SK-N-SH (cell line): Measurements from ENCODE around the gene SRBD1. TPM values are rescaled to one million over a fixed set of nuclear protein-coding genes. Genes with fewer than 3 reads are reported as not detected.

Experiments
- CTCF ChIA-PET: fragments of 300-600, 350-600 bp; formaldehyde crosslinking; extraction: SDS; loops from one replicate; lab custom pipeline; 2021; lab: Yijun Ruan, JAX
- POLR2A ChIA-PET: fragments of 350-600 bp; sonication (Branson Sonifier 250); formaldehyde crosslinking; extraction: SDS; loops from one replicate; lab custom pipeline; 2020; ENCODE audit warnings: antibody characterized with exemption, inconsistent platforms; lab: Yijun Ruan, JAX
- DNase-seq: peaks from one replicate; pipeline ENCODE4 v3.0.0; 2012
- H2AFZ ChIP-seq: fragments of 200-600 bp; sonication (generic); 2 replicates; pipeline ENCODE4 v1.8.1; 2016; ENCODE audit warnings: antibody characterized with exemption, mild to moderate bottlenecking, low read depth
- H3F3A ChIP-seq: fragments of 200-600 bp; sonication (generic); replicated peaks from 2 replicates; pipeline ENCODE3; 2016; ENCODE audit warnings: antibody characterized with exemption, mild to moderate bottlenecking; ENCODE audit not compliant: insufficient read depth
- H3K27ac ChIP-seq, 2 experiments: fragments of 200-500 bp in 1 of 2; fragments of 200-600 bp in 1 of 2; sonication (Bioruptor generic) in 1 of 2; sonication (generic), shearing (Covaris generic) in 1 of 2; 2 replicates each; pipeline versions ENCODE4 v1.5.1 to v1.6.1; 2014 to 2016; ENCODE audit warnings: low read depth in 2 of 2, inconsistent platforms in 1 of 2, low read length in 1 of 2, mild to moderate bottlenecking in 1 of 2, mixed read lengths in 1 of 2
- H3K27me3 ChIP-seq: fragments of 200-600 bp; sonication (generic), shearing (Covaris generic); 2 replicates; pipeline ENCODE4 v1.6.1; 2016; ENCODE audit warnings: mixed run types; ENCODE audit not compliant: insufficient read depth
- H3K36me3 ChIP-seq, 2 experiments: fragments of 200-500 bp in 1 of 2; fragments of 200-600 bp in 1 of 2; sonication (Bioruptor generic) in 1 of 2; sonication (generic) in 1 of 2; replicated peaks in 1 of 2; 2 replicates each; pipeline versions ENCODE3 to v1.5.1; 2014 to 2016; ENCODE audit warnings: low read length in 1 of 2, mild to moderate bottlenecking in 1 of 2; ENCODE audit not compliant: insufficient read depth in 2 of 2, control insufficient read depth in 1 of 2
- H3K4me1 ChIP-seq, 2 experiments: fragments of 200-500 bp in 1 of 2; fragments of 200-600 bp in 1 of 2; sonication (Bioruptor generic) in 1 of 2; sonication (generic), shearing (Covaris generic) in 1 of 2; 2 replicates each; pipeline versions ENCODE4 v1.5.1 to v1.6.1; 2014 to 2016; ENCODE audit warnings: low read depth in 1 of 2, low read length in 1 of 2, mixed run types in 1 of 2; ENCODE audit not compliant: insufficient read depth in 2 of 2, control insufficient read depth in 1 of 2
- H3K4me2 ChIP-seq: fragments of 200-600 bp; sonication (generic), shearing (Covaris generic); 2 replicates; pipeline ENCODE4 v1.6.1; 2017; ENCODE audit warnings: mixed run types
- H3K4me3 ChIP-seq, 2 experiments: fragments of 200-500 bp in 1 of 2; fragments of 200-600 bp in 1 of 2; sonication (Bioruptor generic) in 1 of 2; sonication (generic), shearing (Covaris generic) in 1 of 2; 2 replicates each; pipeline versions ENCODE4 v1.5.1 to v1.8.1; 2014 to 2016; ENCODE audit warnings: low read depth in 2 of 2, inconsistent platforms in 1 of 2, low read length in 1 of 2, mild to moderate bottlenecking in 1 of 2, mixed read lengths in 1 of 2, moderate library complexity in 1 of 2
- H3K79me2 ChIP-seq: fragments of 200-600 bp; sonication (generic); 2 replicates; pipeline ENCODE4 v1.8.1; 2017; ENCODE audit warnings: mild to moderate bottlenecking; ENCODE audit not compliant: insufficient read depth
- H3K9ac ChIP-seq: fragments of 200-600 bp; sonication (generic); 2 replicates; pipeline ENCODE4 v1.6.1; 2017; ENCODE audit warnings: mixed run types
- H3K9me2 ChIP-seq: fragments of 200-600 bp; sonication (generic); 2 replicates; pipeline ENCODE4 v1.6.1; 2017; ENCODE audit warnings: mixed run types
- H3K9me3 ChIP-seq: fragments of 200-600 bp; sonication (generic); 2 replicates; pipeline ENCODE4 v1.6.1; 2017; ENCODE audit warnings: mixed run types, mild to moderate bottlenecking, moderate library complexity
- H4K20me1 ChIP-seq: fragments of 200-600 bp; sonication (generic); 2 replicates; pipeline ENCODE4 v1.6.1; 2017; ENCODE audit warnings: mild to moderate bottlenecking, mixed run types; ENCODE audit not compliant: insufficient read depth
- CHD2 ChIP-seq: fragments of 150-350 bp; IDR thresholded peaks from 2 replicates; pipeline ENCODE4 v1.6.1; 2018; ENCODE audit warnings: low read length; ENCODE audit not compliant: partially characterized antibody
- ELF1 ChIP-seq: IDR thresholded peaks from 2 replicates; pipeline ENCODE4 v1.4.0; 2012
- EZH2phosphoT487 ChIP-seq: fragments of 200-600 bp; sonication (generic); IDR thresholded peaks from 2 replicates; pipeline ENCODE4 v1.6.1; 2017; ENCODE audit warnings: low read depth, mixed run types, mild to moderate bottlenecking, antibody characterized with exemption, moderate library complexity, borderline replicate concordance
- FOSL2 ChIP-seq: IDR thresholded peaks from 2 replicates; pipeline ENCODE4 v1.4.0; 2012; ENCODE audit warnings: low read depth, mild to moderate bottlenecking, moderate library complexity, borderline replicate concordance
- FOXJ3 ChIP-seq: sonication (generic); formaldehyde crosslinking; IDR thresholded peaks from 2 replicates; pipeline ENCODE4 v1.5.1; 2020; ENCODE audit warnings: mild to moderate bottlenecking, missing genetic modification reagents
- FOXM1 ChIP-seq: IDR thresholded peaks from 2 replicates; pipeline ENCODE4 v1.4.0; 2012; ENCODE audit warnings: low read depth, mild to moderate bottlenecking
- NRF1 ChIP-seq: IDR thresholded peaks from 2 replicates; pipeline ENCODE4 v1.6.1; 2012; ENCODE audit warnings: low read depth, mild to moderate bottlenecking, low read length
- POLR2AphosphoS5 ChIP-seq: IDR thresholded peaks from 2 replicates; pipeline ENCODE4 v1.6.1; 2012; ENCODE audit warnings: low read depth, low read length
- SIN3A ChIP-seq: IDR thresholded peaks from 2 replicates; pipeline ENCODE4 v1.6.1; 2012; ENCODE audit warnings: low read depth, mild to moderate bottlenecking, low read length, moderate library complexity, borderline replicate concordance
- WGBS: methylation state at CpG from one replicate; pipeline ENCODE4 v1.1.6; 2017; ENCODE audit warnings: low lambda C conversion rate; 5-methylcytosine and 5-hydroxymethylcytosine counted together
- polyA plus RNA-seq, 3 experiments: library from polyadenylated mRNA; depleted of rRNA; stranded (reverse); fragments of >200 nt; gene quantifications; 2 replicates each; pipeline ENCODE4 v1.2.3, GENCODE V29; 2012
- TF ChIP-seq, protein P1 (sequence below): fragments of 150-350 bp; IDR thresholded peaks from 2 replicates; pipeline ENCODE4 v1.6.1; 2017; ENCODE audit warnings: antibody characterized with exemption, low read length, low read depth, borderline replicate concordance
- TF ChIP-seq, protein P2 (sequence below): IDR thresholded peaks from 2 replicates; pipeline ENCODE4 v1.4.0; 2012; ENCODE audit warnings: low read depth, borderline replicate concordance

Gene SRBD1
- polyA plus RNA-seq, 1 of the 3 experiments (the other 2 are of a cell fraction), result 3.2 TPM

DNA sequence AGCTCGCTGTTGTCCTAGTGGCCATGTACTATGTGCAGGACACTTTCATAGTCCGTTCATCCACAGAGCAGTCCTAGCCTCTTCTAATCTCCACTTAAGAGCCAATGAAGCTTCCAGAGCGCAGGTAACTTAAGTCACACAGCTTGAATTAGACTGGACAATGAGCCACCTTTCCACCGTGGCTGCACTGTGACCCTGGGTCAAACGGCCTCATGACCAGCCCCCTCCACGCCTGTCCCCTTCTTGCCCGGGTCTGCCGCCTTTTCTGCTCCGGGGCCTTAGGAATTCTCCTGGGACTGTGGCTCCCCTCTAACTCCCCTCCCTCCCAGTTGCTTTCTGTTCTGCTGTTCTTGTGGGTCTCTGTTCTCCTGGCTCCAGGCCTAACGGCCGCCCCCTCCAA is 32.0 kb upstream of the SRBD1 start:
- Histone ChIP-seq H3K79me2 (no peaks in the 10 kb centered on the region), H3K27me3 (peaks cover 20% of the 10 kb centered on the region; the same call in 1 of the 2 replicates), H3K4me1 (peaks cover 0 to 10% of the 10 kb centered on the region in 2 experiments; a peak in 1 of 4 replicates), H3K4me2 (peak overlapping the region; percentile 99), H3K36me3 (no peaks in the 10 kb centered on the region), H3K9ac (peak overlapping the region; percentile 70), H4K20me1 (no peaks in the 10 kb centered on the region), H3K9me3 (no peaks in the 10 kb centered on the region), H3K4me3 (peak overlapping the region; percentile 70 to 75), H2AFZ (peak overlapping the region; percentile 98), H3F3A (peaks cover 6% of the 10 kb centered on the region), H3K9me2 (no peaks in the 10 kb centered on the region), H3K27ac (no peak overlapping the region)
- CTCF ChIA-PET, result interaction anchor here (0.6 to 3.5 kb wide), 35 partner anchors 10 to 816 kb away, joined by 3 to 30 read pairs (median 5); partner anchors contain the start of gene PRKCE
- no peak for DNase-seq
- POLR2A ChIA-PET, result no interaction called here
- WGBS, result 25% methylated on average over 11 of the region's 11 CpGs
- TF ChIP-seq SIN3A, result no peak
- no peak for TF ChIP-seq FOXJ3 (CRISPR knock-in tag)
- no peak for TF ChIP-seq POLR2AphosphoS5
- no peak for TF ChIP-seq EZH2phosphoT487
- TF ChIP-seq NRF1, result no peak
- TF ChIP-seq FOXM1, result no peak
- TF ChIP-seq, protein P1, sequence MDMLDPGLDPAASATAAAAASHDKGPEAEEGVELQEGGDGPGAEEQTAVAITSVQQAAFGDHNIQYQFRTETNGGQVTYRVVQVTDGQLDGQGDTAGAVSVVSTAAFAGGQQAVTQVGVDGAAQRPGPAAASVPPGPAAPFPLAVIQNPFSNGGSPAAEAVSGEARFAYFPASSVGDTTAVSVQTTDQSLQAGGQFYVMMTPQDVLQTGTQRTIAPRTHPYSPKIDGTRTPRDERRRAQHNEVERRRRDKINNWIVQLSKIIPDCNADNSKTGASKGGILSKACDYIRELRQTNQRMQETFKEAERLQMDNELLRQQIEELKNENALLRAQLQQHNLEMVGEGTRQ, result no peak

DNA sequence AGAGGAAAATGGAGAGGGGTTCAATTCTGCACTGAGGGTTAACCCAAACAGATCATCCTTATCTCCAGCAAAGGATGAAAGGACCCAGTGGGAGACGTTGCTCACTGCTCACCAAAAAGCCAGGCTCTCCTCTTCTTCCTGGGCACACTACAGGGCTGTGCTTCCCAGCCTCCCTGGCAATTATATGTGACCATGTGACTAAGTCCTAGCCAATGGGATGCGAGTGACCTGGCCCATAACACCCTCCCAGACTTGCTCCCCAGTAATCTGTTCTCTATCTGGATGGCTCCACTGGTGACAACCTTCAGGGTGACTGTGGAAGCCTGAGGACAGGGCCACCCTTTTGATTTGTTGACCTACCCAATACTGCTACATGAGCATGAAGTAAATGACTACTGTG is 29.5 kb upstream of the SRBD1 start:
- no peak for DNase-seq
- H3K9ac ChIP-seq, result no peak overlapping the region
- POLR2A ChIA-PET, result no interaction called here

More for the DNA sequence above, 29.5 kb upstream of the SRBD1 start:
- Histone ChIP-seq H3K4me2 (no peak overlapping the region), H3K27ac (no peak overlapping the region), H3K36me3 (no peaks in the 10 kb centered on the region), H3F3A (peaks cover 6% of the 10 kb centered on the region), H3K9me3 (no peaks in the 10 kb centered on the region), H4K20me1 (no peaks in the 10 kb centered on the region), H2AFZ (no peak overlapping the region), H3K79me2 (no peaks in the 10 kb centered on the region), H3K9me2 (no peaks in the 10 kb centered on the region), H3K4me3 (no peak overlapping the region), H3K27me3 (peaks cover 27% of the 10 kb centered on the region; the same call in 1 of the 2 replicates), H3K4me1 (peaks cover 0 to 10% of the 10 kb centered on the region in 2 experiments; a peak in 1 of 4 replicates)
- 67% methylated on average over 2 of the region's 2 CpGs for WGBS
- TF ChIP-seq ELF1 (no peak), FOXM1 (no peak), CHD2 (no peak), FOSL2 (no peak)
- TF ChIP-seq, protein P2, sequence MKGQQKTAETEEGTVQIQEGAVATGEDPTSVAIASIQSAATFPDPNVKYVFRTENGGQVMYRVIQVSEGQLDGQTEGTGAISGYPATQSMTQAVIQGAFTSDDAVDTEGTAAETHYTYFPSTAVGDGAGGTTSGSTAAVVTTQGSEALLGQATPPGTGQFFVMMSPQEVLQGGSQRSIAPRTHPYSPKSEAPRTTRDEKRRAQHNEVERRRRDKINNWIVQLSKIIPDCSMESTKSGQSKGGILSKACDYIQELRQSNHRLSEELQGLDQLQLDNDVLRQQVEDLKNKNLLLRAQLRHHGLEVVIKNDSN, result no peak; the same call in 1 of the 2 replicates
- CTCF ChIA-PET, result interaction anchor here (1.0 to 3.2 kb wide), 2 partner anchors 138 to 295 kb away, joined by 3 to 13 read pairs; no protein-coding TSS in a partner anchor
